Suppressor macrophage treated with lipopolysaccharide for 1 hour (primary cell): ENCODE results near the gene TFR2.

Experiments
- DNase-seq, 3 donors: peaks; one replicate each; pipeline ENCODE4 v3.0.0-alpha.2; 2020 to 2022

The TFR2 gene

DNA sequence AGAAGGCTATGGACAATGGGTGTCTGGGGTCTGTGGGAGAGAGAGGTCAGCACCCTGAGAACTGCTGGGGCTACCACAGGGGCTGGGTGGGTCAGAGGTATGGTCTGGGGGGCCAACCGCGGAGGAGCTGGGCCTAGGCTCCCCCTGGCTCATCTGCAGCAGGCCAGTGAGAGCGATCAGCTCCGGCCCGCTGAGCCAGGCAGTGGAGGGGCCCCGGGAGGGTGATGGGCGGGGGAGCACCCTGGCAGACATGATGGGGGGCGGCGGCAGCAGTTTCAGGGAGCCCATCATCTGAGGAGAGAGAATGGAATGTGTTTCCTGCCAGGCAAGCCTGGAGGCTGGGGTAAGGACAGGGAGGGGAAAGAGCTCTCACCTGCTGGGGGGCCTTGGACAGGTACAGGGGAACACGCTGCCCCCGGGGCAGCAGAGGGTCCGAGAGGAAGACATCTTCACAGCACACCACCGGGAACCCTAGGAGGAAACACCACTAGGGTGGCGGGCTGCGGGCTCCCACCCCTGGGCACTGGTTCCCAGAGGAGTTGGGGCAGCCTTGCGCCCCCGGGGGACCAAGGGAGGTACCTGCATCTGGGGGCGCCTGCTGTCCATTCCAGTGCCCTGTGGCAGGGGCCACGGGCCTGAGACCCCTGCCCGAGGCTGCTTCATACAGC lies 68.9 kb downstream of the TFR2 start:
- no peak for DNase-seq

DNA sequence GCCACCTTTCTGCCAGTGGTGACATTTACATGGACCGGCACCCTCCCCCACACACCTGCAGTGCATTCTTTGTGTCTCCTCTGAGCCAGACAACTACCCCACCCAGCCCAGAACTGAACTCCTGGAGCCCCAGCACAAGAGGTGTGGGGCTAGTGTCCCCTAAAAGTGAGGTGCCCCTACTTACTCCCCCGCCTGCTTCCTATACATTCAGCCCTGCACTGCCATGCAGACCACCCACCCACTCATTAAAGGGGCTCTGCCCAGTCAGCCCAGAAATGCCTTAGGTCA lies 69.6 kb downstream of the TFR2 start:
- DNase-seq, result no peak

DNA sequence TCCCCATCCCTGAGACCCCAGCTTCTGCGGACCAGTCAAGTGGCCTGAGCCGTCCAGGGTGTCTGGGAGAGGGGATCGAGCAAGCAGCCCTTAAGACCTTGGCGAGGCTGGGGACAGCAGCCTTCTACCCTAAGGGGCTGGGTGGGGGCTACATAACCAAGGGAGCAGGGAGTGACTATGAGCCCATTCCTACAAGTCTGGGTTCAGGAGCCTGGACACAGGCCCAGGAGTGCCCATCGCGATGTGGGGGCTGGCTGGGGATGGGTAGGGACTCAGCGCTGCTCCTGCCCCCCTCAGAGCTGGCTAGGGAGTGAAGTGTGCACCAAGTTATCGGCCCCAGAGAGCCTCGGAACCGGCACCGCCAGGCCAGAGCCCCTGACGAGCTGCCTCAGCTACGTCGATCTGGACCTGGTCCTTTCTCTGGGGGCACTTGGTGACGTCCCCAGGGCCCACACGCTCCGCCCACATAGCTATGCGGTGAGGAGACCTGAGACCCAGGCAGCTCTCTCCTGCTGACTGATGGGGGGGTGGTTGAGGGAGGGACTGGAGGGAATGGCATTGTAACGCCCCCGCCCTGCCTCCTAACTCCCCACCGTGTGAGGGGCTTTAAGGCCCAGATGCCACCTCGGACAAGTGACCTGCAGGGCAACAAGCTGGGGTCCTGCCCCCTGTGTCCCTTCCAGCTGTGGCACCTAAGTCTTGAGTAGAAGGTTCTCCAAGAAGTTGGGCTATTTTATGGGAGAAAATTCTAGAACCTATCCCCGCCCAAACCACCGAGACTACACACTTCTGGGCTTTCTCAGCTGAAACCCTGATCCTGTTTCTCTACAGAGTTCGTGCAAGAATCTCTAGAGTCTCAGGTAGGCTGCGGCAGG lies 70.2 kb downstream of the TFR2 start:
- no peak for DNase-seq
